ENCODE data around the gene CEP78.

The CEP78 gene

DNA sequence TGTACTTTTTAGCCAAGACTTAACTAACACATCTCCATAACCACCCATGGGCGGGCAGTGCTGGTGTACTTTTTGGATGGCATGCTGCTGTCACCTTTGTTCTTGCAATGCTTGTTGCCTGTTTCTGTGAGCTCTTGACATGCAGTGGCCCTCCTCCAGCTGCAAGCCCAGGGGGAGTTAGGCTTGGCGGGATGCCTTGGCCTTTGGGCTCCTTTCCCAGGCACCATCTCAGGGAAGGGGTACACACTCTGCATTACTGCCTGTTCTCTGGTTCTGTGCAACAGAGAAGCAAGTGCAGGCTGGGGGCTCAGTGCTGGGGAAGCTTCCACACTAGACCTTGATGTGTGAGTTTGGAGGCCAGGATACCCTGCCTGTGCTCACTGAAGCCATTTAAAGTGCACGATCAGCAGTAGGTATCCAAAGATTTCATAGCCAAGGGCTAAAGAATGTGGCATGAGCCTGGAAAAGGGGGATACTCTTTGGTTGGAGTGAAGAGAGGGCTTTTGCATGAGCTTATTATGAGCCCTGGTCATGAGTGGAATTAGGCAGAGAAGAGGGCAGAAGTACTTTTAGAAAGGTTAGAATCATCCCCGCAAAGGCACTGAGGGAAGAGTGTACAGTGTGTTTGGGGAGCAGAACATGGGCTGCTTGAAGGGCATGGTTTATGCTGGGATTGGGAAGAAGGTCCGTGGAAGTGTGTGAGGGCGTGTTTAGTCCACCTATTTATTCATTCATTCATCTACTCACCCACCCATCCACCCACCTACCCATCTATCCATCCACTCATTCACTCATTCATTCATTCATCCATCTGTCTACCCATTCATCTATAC, 83.5 kb downstream of the CEP78 start:
- Histone ChIP-seq H2BK120ac (ENCODE audit: low read depth, low read length) (no peak overlapping the region), H3K9ac (ENCODE audit: low read depth, low read length, poor library complexity) (no peak overlapping the region), H2BK15ac (ENCODE audit: low read length) (no peak overlapping the region), H4K91ac (ENCODE audit: low read depth, low read length, poor library complexity) (no peak overlapping the region), H3K4me3 (ENCODE audit: low read length in 2 of 2) (no peak overlapping the region), H2AFZ (ENCODE audit: low read length) (no peak overlapping the region), H3K18ac (ENCODE audit: low read length) (no peak overlapping the region), H3K36me3 (replicated peaks in 1 of 2; ENCODE audit: control insufficient read depth in 2 of 2, insufficient read depth in 2 of 2, low read length in 2 of 2) (peaks cover 66 to 100% of the 10 kb centered on the region in 2 donors), H3K4me1 (ENCODE audit: control insufficient read depth in 2 of 2, insufficient read depth in 1 of 2, low read depth in 1 of 2, low read length in 2 of 2) (peaks cover 0 to 3% of the 10 kb centered on the region in 2 donors), H3K14ac (ENCODE audit: low read length) (no peak overlapping the region), H2AK5ac (ENCODE audit: low read depth, low read length) (no peak overlapping the region), H3K27ac (replicated peaks; ENCODE audit: low read length) (no peak overlapping the region), H2BK5ac (ENCODE audit: low read length) (no peak overlapping the region), H3K23ac (ENCODE audit: low read depth, low read length, poor library complexity) (no peak overlapping the region), H3K9me3 (replicated peaks in 1 of 2; ENCODE audit: control insufficient read depth in 2 of 2, insufficient read depth in 1 of 2, low read depth in 1 of 2, low read length in 2 of 2) (no peaks in the 10 kb centered on the region), H3K27me3 (ENCODE audit: control insufficient read depth in 3 of 3, insufficient read depth in 3 of 3, low read depth in 1 of 3, low read length in 3 of 3) (no peaks in the 10 kb centered on the region), H2BK12ac (ENCODE audit: low read length) (no peak overlapping the region), H3K4ac (ENCODE audit: low read length) (no peak overlapping the region), H4K8ac (ENCODE audit: low read depth, low read length) (no peak overlapping the region), H3K79me1 (ENCODE audit: low read depth, low read length) (peaks cover 4% of the 10 kb centered on the region), H3K4me2 (ENCODE audit: insufficient read depth, low read length, poor library complexity, severe bottlenecking) (no peak overlapping the region)
- WGBS, 2 donors (ENCODE audit: extremely low coverage in 2 of 2, insufficient read length in 2 of 2, insufficient replicate concordance in 1 of 2), result no CpG with 5 or more reads among the region's 6 CpGs
- no peak for DNase-seq (ENCODE audit: low spot score)

DNA sequence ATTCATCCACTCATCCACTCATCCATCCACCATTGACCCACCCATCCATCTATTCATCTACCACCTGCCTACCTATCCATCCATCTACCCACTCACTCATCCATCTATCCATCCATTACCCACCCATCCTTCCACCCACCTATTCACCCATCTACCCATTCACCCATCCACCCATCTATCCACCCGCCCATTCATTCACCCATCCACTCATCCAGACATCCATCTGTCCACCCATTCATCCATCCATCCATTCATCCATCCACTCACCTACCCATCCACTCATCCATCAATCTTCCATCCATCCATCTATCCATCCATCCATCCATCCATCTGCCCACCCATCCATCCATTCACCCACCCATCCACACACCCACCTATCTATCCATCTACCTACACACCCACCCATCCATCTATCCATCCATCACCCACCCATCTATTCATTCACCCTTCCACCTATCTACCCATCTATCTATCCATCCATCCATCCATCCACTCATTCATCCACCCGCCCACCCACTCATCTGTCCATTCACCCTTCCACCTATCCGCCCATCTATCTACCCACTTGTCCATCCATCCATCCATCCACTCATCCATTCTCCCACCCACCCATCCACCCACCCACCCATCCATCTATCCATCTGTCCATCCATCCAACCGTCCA, 84.3 kb downstream of the CEP78 start:
- Histone ChIP-seq H2AFZ (ENCODE audit: low read length) (no peak overlapping the region), H3K4me2 (ENCODE audit: insufficient read depth, low read length, poor library complexity, severe bottlenecking) (no peak overlapping the region), H4K8ac (ENCODE audit: low read depth, low read length) (no peak overlapping the region), H2AK5ac (ENCODE audit: low read depth, low read length) (no peak overlapping the region), H2BK12ac (ENCODE audit: low read length) (no peak overlapping the region), H3K27me3 (ENCODE audit: control insufficient read depth in 3 of 3, insufficient read depth in 3 of 3, low read depth in 1 of 3, low read length in 3 of 3) (no peaks in the 10 kb centered on the region), H3K23ac (ENCODE audit: low read depth, low read length, poor library complexity) (no peak overlapping the region), H4K91ac (ENCODE audit: low read depth, low read length, poor library complexity) (no peak overlapping the region), H3K4me3 (ENCODE audit: low read length in 2 of 2) (no peak overlapping the region), H3K9me3 (replicated peaks in 1 of 2; ENCODE audit: control insufficient read depth in 2 of 2, insufficient read depth in 1 of 2, low read depth in 1 of 2, low read length in 2 of 2) (no peaks in the 10 kb centered on the region), H3K27ac (replicated peaks; ENCODE audit: low read length) (no peak overlapping the region), H3K4ac (ENCODE audit: low read length) (no peak overlapping the region), H3K36me3 (replicated peaks in 1 of 2; ENCODE audit: control insufficient read depth in 2 of 2, insufficient read depth in 2 of 2, low read length in 2 of 2) (peaks cover 61 to 100% of the 10 kb centered on the region in 2 donors), H3K9ac (ENCODE audit: low read depth, low read length, poor library complexity) (no peak overlapping the region), H2BK15ac (ENCODE audit: low read length) (no peak overlapping the region), H3K18ac (ENCODE audit: low read length) (no peak overlapping the region), H2BK5ac (ENCODE audit: low read length) (no peak overlapping the region), H3K4me1 (ENCODE audit: control insufficient read depth in 2 of 2, insufficient read depth in 1 of 2, low read depth in 1 of 2, low read length in 2 of 2) (peaks cover 0 to 3% of the 10 kb centered on the region in 2 donors), H3K79me1 (ENCODE audit: low read depth, low read length) (no peaks in the 10 kb centered on the region), H3K14ac (ENCODE audit: low read length) (no peak overlapping the region), H2BK120ac (ENCODE audit: low read depth, low read length) (no peak overlapping the region)
- no peak for DNase-seq (ENCODE audit: low spot score)
- no CpG with 5 or more reads among the region's 4 CpGs for WGBS, 2 donors (ENCODE audit: extremely low coverage in 2 of 2, insufficient read length in 2 of 2, insufficient replicate concordance in 1 of 2)

DNA sequence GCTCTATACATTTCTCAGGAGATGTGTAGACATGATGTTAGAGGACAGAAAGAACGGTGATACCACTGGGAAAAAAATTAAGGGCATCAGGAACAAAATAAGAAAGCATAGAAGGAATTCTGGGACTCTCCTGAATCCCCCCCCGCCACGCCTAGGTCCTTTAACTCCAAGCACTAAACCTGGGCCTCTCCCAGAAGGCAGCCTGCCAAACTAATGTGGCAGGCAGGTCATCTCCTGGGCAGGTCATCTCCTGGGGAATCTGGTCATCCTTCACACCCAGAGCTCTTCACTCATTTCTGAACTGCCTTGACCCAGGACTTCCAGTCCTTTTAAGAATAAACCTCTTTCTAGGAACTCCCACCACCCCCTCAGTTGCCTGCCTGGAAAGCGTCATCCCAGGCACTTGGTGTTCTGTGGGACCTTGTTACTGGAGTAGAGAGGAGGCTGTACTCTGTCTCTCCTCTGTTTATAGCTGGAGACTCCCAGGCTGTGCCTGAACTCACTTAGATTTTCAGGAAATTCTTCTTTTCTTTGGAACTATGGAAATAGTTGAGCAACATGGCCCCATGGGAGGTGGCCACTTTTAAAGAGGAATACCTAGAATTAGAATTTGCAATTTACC, 85.1 kb downstream of the CEP78 start:
- no peak overlapping the region for H2BK12ac ChIP-seq (ENCODE audit: low read length)
- no peak overlapping the region for H4K8ac ChIP-seq (ENCODE audit: low read depth, low read length)
- no peaks in the 10 kb centered on the region for H3K27me3 ChIP-seq (ENCODE audit: control insufficient read depth in 3 of 3, insufficient read depth in 3 of 3, low read depth in 1 of 3, low read length in 3 of 3)
- H2AK5ac ChIP-seq (ENCODE audit: low read depth, low read length), result no peak overlapping the region
- H3K9me3 ChIP-seq (replicated peaks in 1 of 2; ENCODE audit: control insufficient read depth in 2 of 2, insufficient read depth in 1 of 2, low read depth in 1 of 2, low read length in 2 of 2), result no peaks in the 10 kb centered on the region
- no peak overlapping the region for H2BK5ac ChIP-seq (ENCODE audit: low read length)
- no peaks in the 10 kb centered on the region for H3K79me1 ChIP-seq (ENCODE audit: low read depth, low read length)
- H3K23ac ChIP-seq (ENCODE audit: low read depth, low read length, poor library complexity), result no peak overlapping the region
- no peak for DNase-seq (ENCODE audit: low spot score)
- H3K4me1 ChIP-seq (ENCODE audit: control insufficient read depth in 2 of 2, insufficient read depth in 1 of 2, low read depth in 1 of 2, low read length in 2 of 2), result peaks cover 0 to 3% of the 10 kb centered on the region in 2 donors
- no peak overlapping the region for H3K27ac ChIP-seq (replicated peaks; ENCODE audit: low read length)
- H3K4ac ChIP-seq (ENCODE audit: low read length), result no peak overlapping the region
- H2AFZ ChIP-seq (ENCODE audit: low read length), result no peak overlapping the region
- no peak overlapping the region for H4K91ac ChIP-seq (ENCODE audit: low read depth, low read length, poor library complexity)
- no peak overlapping the region for H3K4me3 ChIP-seq (ENCODE audit: low read length in 2 of 2)
- WGBS, 2 donors (ENCODE audit: extremely low coverage in 2 of 2, insufficient read length in 2 of 2, insufficient replicate concordance in 1 of 2), result no CpG with 5 or more reads among the region's 4 CpGs
- no peak overlapping the region for H3K14ac ChIP-seq (ENCODE audit: low read length)
- no peak overlapping the region for H2BK120ac ChIP-seq (ENCODE audit: low read depth, low read length)
- H3K18ac ChIP-seq (ENCODE audit: low read length), result no peak overlapping the region
- H3K4me2 ChIP-seq (ENCODE audit: insufficient read depth, low read length, poor library complexity, severe bottlenecking), result no peak overlapping the region
- no peak overlapping the region for H2BK15ac ChIP-seq (ENCODE audit: low read length)
- H3K9ac ChIP-seq (ENCODE audit: low read depth, low read length, poor library complexity), result no peak overlapping the region
- H3K36me3 ChIP-seq (replicated peaks in 1 of 2; ENCODE audit: control insufficient read depth in 2 of 2, insufficient read depth in 2 of 2, low read length in 2 of 2), result peaks cover 60 to 100% of the 10 kb centered on the region in 2 donors

DNA sequence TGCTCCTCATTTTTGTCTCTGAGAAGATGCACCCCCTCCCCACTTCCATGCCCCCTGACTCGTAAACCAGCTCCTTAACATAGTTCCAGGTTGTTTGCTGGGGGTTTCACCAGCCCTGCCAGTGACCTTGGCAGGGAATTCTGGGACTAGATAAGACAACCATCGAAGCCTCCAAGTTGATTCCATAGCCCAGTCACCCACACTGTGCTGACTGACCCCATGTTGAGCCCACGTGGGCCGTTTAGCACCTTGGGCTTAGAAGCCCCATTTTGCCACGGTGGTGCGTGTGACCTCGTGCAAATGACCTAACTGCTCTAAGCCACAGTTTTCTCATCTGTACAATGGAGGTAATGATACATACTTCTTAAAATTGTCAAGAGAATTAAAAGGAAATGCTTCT, 85.6 kb downstream of the CEP78 start:
- Histone ChIP-seq H3K27me3 (ENCODE audit: control insufficient read depth in 3 of 3, insufficient read depth in 3 of 3, low read depth in 1 of 3, low read length in 3 of 3) (no peaks in the 10 kb centered on the region), H4K8ac (ENCODE audit: low read depth, low read length) (no peak overlapping the region), H3K36me3 (replicated peaks in 1 of 2; ENCODE audit: control insufficient read depth in 2 of 2, insufficient read depth in 2 of 2, low read length in 2 of 2) (peaks cover 56 to 100% of the 10 kb centered on the region in 2 donors), H3K79me1 (ENCODE audit: low read depth, low read length) (no peaks in the 10 kb centered on the region), H3K9me3 (replicated peaks in 1 of 2; ENCODE audit: control insufficient read depth in 2 of 2, insufficient read depth in 1 of 2, low read depth in 1 of 2, low read length in 2 of 2) (no peaks in the 10 kb centered on the region), H2BK12ac (ENCODE audit: low read length) (no peak overlapping the region), H3K14ac (ENCODE audit: low read length) (no peak overlapping the region), H3K9ac (ENCODE audit: low read depth, low read length, poor library complexity) (no peak overlapping the region), H3K4me1 (ENCODE audit: control insufficient read depth in 2 of 2, insufficient read depth in 1 of 2, low read depth in 1 of 2, low read length in 2 of 2) (peaks cover 0 to 3% of the 10 kb centered on the region in 2 donors), H3K27ac (replicated peaks; ENCODE audit: low read length) (no peak overlapping the region), H2AK5ac (ENCODE audit: low read depth, low read length) (no peak overlapping the region), H3K23ac (ENCODE audit: low read depth, low read length, poor library complexity) (no peak overlapping the region), H2BK120ac (ENCODE audit: low read depth, low read length) (no peak overlapping the region), H2BK5ac (ENCODE audit: low read length) (no peak overlapping the region), H2AFZ (ENCODE audit: low read length) (no peak overlapping the region), H3K4me2 (ENCODE audit: insufficient read depth, low read length, poor library complexity, severe bottlenecking) (no peak overlapping the region), H2BK15ac (ENCODE audit: low read length) (no peak overlapping the region), H4K91ac (ENCODE audit: low read depth, low read length, poor library complexity) (no peak overlapping the region), H3K18ac (ENCODE audit: low read length) (no peak overlapping the region), H3K4me3 (ENCODE audit: low read length in 2 of 2) (no peak overlapping the region), H3K4ac (ENCODE audit: low read length) (no peak overlapping the region)
- WGBS, 2 donors (ENCODE audit: extremely low coverage in 2 of 2, insufficient read length in 2 of 2, insufficient replicate concordance in 1 of 2), result no CpG with 5 or more reads among the region's 7 CpGs
- DNase-seq (ENCODE audit: low spot score), result no peak
